Heart left ventricle (tissue), 16 donors: ENCODE data around the gene BMPR2. TPM values are rescaled to one million over a fixed set of nuclear protein-coding genes. Genes with fewer than 3 reads are reported as not detected.

ENCODE experiments used
- ATAC-seq, 4 donors: fragments of 200-7000 bp; cut with Tn5 transposase; one replicate each; pipeline ENCODE4 v1.9.1; 2020 to 2022; ENCODE audit warnings: moderate library complexity in 4 of 4, mild to moderate bottlenecking in 3 of 4, moderate number of reproducible peaks in 1 of 4
- DNase-seq, 5 donors: peaks; one replicate each; pipeline ENCODE4 v3.0.0-alpha.2; 2020
- H3K27ac ChIP-seq, 12 donors: fragments of 200-600 bp; sonication (generic) in 4 of 12; one replicate each; pipeline versions ENCODE4 v1.5.0 to v1.8.0; 2016 to 2022; ENCODE audit warnings: mild to moderate bottlenecking in 2 of 12
- H3K27me3 ChIP-seq, 9 donors: fragments of 200-600 bp; sonication (generic) in 2 of 9; one replicate each; pipeline versions ENCODE4 v1.5.1 to v1.8.0; 2016 to 2022; ENCODE audit warnings: mild to moderate bottlenecking in 3 of 9
- H3K36me3 ChIP-seq, 9 donors: fragments of 200-600 bp; sonication (generic) in 2 of 9; one replicate each; pipeline versions ENCODE4 v1.5.0 to v1.8.0; 2018 to 2022; ENCODE audit warnings: mild to moderate bottlenecking in 2 of 9
- H3K4me1 ChIP-seq, 12 donors: fragments of 200-600 bp; sonication (generic) in 4 of 12; one replicate each; pipeline versions ENCODE4 v1.5.0 to v1.8.0; 2016 to 2022; ENCODE audit warnings: mild to moderate bottlenecking in 3 of 12
- H3K4me3 ChIP-seq, 12 donors: fragments of 200-600 bp; sonication (generic) in 4 of 12; one replicate each; pipeline versions ENCODE4 v1.5.0 to v1.8.0; 2017 to 2022; ENCODE audit warnings: mild to moderate bottlenecking in 9 of 12, moderate library complexity in 4 of 12
- H3K9me3 ChIP-seq, 12 donors: fragments of 200-600 bp; sonication (generic) in 4 of 12; one replicate each; pipeline versions ENCODE4 v1.5.0 to v1.8.0; 2016 to 2022; ENCODE audit warnings: mild to moderate bottlenecking in 1 of 12
- POLR2A ChIP-seq, 2 donors: fragments of 450-650 bp; IDR thresholded peaks; one replicate each; pipeline ENCODE4 v1.6.1; 2017; ENCODE audit warnings: antibody characterized with exemption in 2 of 2, mild to moderate bottlenecking in 2 of 2, moderate library complexity in 2 of 2
- WGBS, 4 donors: extraction: QIAGEN DNeasy Blood & Tissue Kit in 2 of 4; methylation state at CpG; one replicate each; pipeline versions ENCODE4 v1.1.5 to v1.1.7; 2013 to 2018; 5-methylcytosine and 5-hydroxymethylcytosine counted together
- intact Hi-C, 10 donors: fragments of 100-400 bp; cut with DNase I; formaldehyde crosslinking; loops; one replicate each; pipeline versions ENCODE4 v1.11.1 to v1.14.2; 2022
- polyA plus RNA-seq, 2 donors: library from polyadenylated mRNA; stranded (reverse); fragments of 200-250 nt; gene quantifications; one replicate each; pipeline ENCODE4 v1.2.3, GENCODE V29; 2013
- total RNA-seq, 9 donors: library from RNA; depleted of rRNA in 2 of 9; stranded (reverse); fragments of >200 nt in 2 of 9; fragmentation: NEBNext Ultra II Directional in 3 of 9; extraction: Animal tissue kit (Norgen Biotek cat#: 25700) in 3 of 9; gene quantifications; one replicate each; pipeline versions ENCODE4 v1.1.0 to v1.2.4, GENCODE V29; 2016 to 2023
- TF ChIP-seq, protein P1 (sequence below), 12 donors: fragments of 200-600 bp; sonication (generic) in 4 of 12; IDR thresholded peaks; one replicate each; pipeline versions ENCODE4 v1.5.0 to v1.8.0; 2018 to 2022; ENCODE audit warnings: antibody characterized with exemption in 12 of 12, mild to moderate bottlenecking in 5 of 12
- donor health status: ischemic (EF 13 %, LVEDD 7.1; RV severe dilation, severe dysfunction).
- donor health status: healthy with polysubstance abuse.
- donor health status: DM: no; HTN: yes; CAD: no.
- donor health status: DM: no; HTN: no; CAD: no.
- donor health status: ischemic (EF 25% LVEDD 6.9; RV normal size, moderate dysfunction).
- donor health status: ischemic (EF 25% LVEDD 5.7; RV mildly dilated, moderate dysfunction).
- donor health status: healthy.
- donor health status: DM: yes; HTN: yes; CAD: no.
- donor health status: ischemic (EF 35%, LVEDD 5.7; RV mildly dilated, moderate dysfunction).
- donor health status: nonischemic (EF 11% LVEDD 7.7; RV severe dilation, severe dysfunction).
- donor health status: DM: yes; HTN: yes; CAD: no.
- donor health status: PGD.
- donor health status: ischemic (EF 29% LVEDD 5.4; RV normal size, mild dysfunction).
- donor health status: nonischemic (EF 23%, LVEDD 6.1; RV moderate dilation, normal function).

Gene BMPR2
- total and polyA plus RNA-seq, 11 donors: 9.0 to 81.9 (median 59.9) TPM

DNA sequence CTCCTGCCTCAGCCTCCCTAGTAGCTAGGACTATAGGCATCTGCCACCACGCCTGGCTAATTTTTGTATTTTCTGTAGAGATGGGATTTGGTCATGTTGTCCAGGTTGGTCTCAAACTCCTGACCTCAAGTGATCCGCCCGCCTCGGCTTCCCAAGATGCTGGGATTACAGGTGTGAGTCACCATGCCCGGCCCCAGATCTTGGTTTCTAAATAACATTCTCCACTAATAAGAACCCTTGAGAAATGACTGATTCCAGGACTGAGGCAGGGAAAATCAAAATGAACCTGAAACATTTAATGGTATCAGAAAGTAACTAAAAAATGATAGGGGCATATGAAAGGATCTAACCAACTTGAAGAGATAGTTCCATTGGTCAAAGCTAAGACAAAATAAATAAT lies 34.0 kb downstream of the BMPR2 start:
- Histone ChIP-seq H3K9me3 (no peaks in the 10 kb centered on the region), H3K4me1 (peaks cover 0 to 49% (median 15%) of the 10 kb centered on the region in 12 donors), H3K36me3 (peaks cover 0 to 3% (median 0%) of the 10 kb centered on the region in 9 donors), H3K27ac (no peak overlapping the region), H3K27me3 (no peaks in the 10 kb centered on the region), H3K4me3 (no peak overlapping the region)
- no peak for DNase-seq
- WGBS, 4 donors: 96 to 99% (median 97%) methylated on average over 5 of the region's 5 CpGs
- TF ChIP-seq, protein P1, sequence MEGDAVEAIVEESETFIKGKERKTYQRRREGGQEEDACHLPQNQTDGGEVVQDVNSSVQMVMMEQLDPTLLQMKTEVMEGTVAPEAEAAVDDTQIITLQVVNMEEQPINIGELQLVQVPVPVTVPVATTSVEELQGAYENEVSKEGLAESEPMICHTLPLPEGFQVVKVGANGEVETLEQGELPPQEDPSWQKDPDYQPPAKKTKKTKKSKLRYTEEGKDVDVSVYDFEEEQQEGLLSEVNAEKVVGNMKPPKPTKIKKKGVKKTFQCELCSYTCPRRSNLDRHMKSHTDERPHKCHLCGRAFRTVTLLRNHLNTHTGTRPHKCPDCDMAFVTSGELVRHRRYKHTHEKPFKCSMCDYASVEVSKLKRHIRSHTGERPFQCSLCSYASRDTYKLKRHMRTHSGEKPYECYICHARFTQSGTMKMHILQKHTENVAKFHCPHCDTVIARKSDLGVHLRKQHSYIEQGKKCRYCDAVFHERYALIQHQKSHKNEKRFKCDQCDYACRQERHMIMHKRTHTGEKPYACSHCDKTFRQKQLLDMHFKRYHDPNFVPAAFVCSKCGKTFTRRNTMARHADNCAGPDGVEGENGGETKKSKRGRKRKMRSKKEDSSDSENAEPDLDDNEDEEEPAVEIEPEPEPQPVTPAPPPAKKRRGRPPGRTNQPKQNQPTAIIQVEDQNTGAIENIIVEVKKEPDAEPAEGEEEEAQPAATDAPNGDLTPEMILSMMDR (IDR thresholded peaks at IDR 0.05): no peak
- TF ChIP-seq POLR2A (IDR thresholded peaks at IDR 0.05): no peak
- ATAC-seq: no peak
- intact Hi-C loops: no loop called here

DNA sequence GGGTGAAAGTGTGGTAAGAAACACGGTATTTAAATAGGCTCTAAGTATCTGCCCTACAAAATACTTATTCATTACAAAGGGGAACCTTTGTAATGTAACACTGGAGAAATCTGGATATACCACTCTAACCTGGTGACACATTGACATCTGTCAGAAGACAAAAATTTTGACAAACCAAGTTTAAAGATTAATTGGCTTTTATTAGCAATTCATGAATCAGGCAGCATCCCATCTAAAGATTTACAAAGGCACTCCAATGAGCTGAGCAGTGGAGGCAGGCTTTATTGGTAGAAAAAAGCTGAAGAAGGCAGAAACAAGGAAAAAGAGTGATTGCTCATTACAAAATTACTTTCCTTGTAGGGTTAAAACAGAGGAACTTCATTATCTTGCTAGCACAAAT lies 35.0 kb downstream of the BMPR2 start:
- Histone ChIP-seq H3K4me3 (no peak overlapping the region), H3K9me3 (no peaks in the 10 kb centered on the region), H3K36me3 (peaks cover 0 to 3% (median 0%) of the 10 kb centered on the region in 9 donors), H3K27ac (no peak overlapping the region), H3K4me1 (peaks cover 0 to 44% (median 13%) of the 10 kb centered on the region in 12 donors), H3K27me3 (no peaks in the 10 kb centered on the region)
- TF ChIP-seq, protein P1 (IDR thresholded peaks at IDR 0.05): no peak
- no peak for TF ChIP-seq POLR2A (IDR thresholded peaks at IDR 0.05)
- no peak for DNase-seq
- intact Hi-C loops: no loop called here
- no peak for ATAC-seq
- WGBS, 4 donors: 76 to 86% (median 82%) methylated on average over 1 of the region's 1 CpG

DNA sequence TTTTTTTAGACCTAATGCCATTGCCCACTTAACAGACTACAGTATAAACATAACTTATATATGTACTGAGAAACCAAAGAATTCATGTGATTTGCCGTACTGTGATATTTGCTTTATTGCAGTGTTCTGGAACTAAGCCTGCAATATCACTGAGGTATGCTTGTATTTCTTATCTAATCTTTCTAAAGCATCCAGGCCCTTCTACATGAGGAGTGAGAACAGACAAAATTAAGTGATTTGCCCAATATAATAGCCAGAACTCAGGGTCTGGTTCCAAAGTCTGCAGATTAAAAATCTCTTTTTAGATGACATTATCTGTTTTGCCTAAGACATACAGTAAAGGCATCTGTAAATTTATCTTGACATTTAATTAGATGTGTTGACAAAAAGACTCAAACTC lies 41.9 kb downstream of the BMPR2 start:
- WGBS, 4 donors: 58 to 78% (median 70%) methylated on average over 1 of the region's 1 CpG
- H3K9me3 ChIP-seq: no peaks in the 10 kb centered on the region
- DNase-seq (no peak), ATAC-seq (no peak)
- peaks cover 0 to 45% (median 27%) of the 10 kb centered on the region in 12 donors for H3K4me1 ChIP-seq
- no peak overlapping the region for H3K4me3 ChIP-seq
- H3K27ac ChIP-seq: no peak overlapping the region
- H3K36me3 ChIP-seq: peaks cover 0 to 3% (median 0%) of the 10 kb centered on the region in 9 donors
- no peaks in the 10 kb centered on the region for H3K27me3 ChIP-seq
- TF ChIP-seq, protein P1 (IDR thresholded peaks at IDR 0.05): no peak
- TF ChIP-seq POLR2A (IDR thresholded peaks at IDR 0.05): no peak
- intact Hi-C loops: no loop called here

DNA sequence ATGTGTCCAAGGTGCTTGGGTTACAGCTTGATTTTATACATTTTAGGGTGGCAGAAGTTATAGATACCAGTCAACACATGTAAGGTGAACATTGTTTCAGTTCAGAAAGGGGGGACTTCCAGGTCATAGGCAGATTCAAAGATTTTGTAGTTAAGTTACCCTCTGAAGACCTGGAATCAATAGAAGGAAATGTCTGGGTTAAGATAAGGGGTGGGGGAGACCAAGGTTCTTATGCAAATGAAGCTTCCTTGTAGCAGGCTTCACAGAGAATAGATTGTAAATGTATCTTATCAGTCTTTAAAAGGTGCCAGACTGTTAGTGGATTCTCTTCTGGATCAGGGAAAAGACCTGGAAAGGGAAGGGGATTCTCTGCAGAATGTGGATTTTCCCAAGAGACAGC lies 42.4 kb downstream of the BMPR2 start:
- H3K4me1 ChIP-seq: peaks cover 0 to 50% (median 31%) of the 10 kb centered on the region in 12 donors
- ATAC-seq (no peak), DNase-seq (no peak)
- no peaks in the 10 kb centered on the region for H3K9me3 ChIP-seq
- H3K4me3 ChIP-seq: no peak overlapping the region
- peaks cover 0 to 3% (median 0%) of the 10 kb centered on the region in 9 donors for H3K36me3 ChIP-seq
- intact Hi-C loops: no loop called here
- no peak overlapping the region for H3K27ac ChIP-seq
- H3K27me3 ChIP-seq: no peaks in the 10 kb centered on the region
- TF ChIP-seq, protein P1 (IDR thresholded peaks at IDR 0.05): no peak
- TF ChIP-seq POLR2A (IDR thresholded peaks at IDR 0.05): no peak
